ENCODE measurements around the gene MPDZ. TPM values are rescaled to one million over a fixed set of nuclear protein-coding genes. Genes with fewer than 3 reads are reported as not detected.

Gene MPDZ
- total and polyA plus RNA-seq, 2 of the 13 experiments (the other 11 are each of a cell fraction or from before 2014, with no cell fraction given) = 12.4 to 14.7 TPM

GRCh38 chr9:13278368-13279246 lies 885 bp downstream of the MPDZ start (continued):
- TF ChIP-seq, protein P1, sequence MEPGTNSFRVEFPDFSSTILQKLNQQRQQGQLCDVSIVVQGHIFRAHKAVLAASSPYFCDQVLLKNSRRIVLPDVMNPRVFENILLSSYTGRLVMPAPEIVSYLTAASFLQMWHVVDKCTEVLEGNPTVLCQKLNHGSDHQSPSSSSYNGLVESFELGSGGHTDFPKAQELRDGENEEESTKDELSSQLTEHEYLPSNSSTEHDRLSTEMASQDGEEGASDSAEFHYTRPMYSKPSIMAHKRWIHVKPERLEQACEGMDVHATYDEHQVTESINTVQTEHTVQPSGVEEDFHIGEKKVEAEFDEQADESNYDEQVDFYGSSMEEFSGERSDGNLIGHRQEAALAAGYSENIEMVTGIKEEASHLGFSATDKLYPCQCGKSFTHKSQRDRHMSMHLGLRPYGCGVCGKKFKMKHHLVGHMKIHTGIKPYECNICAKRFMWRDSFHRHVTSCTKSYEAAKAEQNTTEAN (CRISPR knock-in tag; conservative IDR thresholded peaks at IDR 0.05) = no peak
- TF ChIP-seq MAZ (IDR thresholded peaks at IDR 0.05; ENCODE audit: borderline replicate concordance, low read depth, low read length) (no peak), MAZ (CRISPR knock-in tag; IDR thresholded peaks at IDR 0.05; ENCODE audit: low read depth) (no peak), ZSCAN21 (CRISPR knock-in tag; IDR thresholded peaks at IDR 0.05; ENCODE audit: borderline replicate concordance) (no peak), FOXC1 (CRISPR knock-in tag; IDR thresholded peaks at IDR 0.05; ENCODE audit: borderline replicate concordance) (no peak), BHLHE40 (IDR thresholded peaks at IDR 0.05; ENCODE audit: low read length) (no peak), MYC (CRISPR knock-in tag; IDR thresholded peaks at IDR 0.05; ENCODE audit: borderline replicate concordance) (peak; percentile 44; the same call in 1 of the 2 replicates), SRSF1 (optimal IDR thresholded peaks at IDR 0.05; ENCODE audit: low read depth, low read length) (no peak), YEATS4 (CRISPR knock-in tag; IDR thresholded peaks at IDR 0.05; ENCODE audit: borderline replicate concordance) (peak; percentile 47; the same call in 1 of the 2 replicates), ZNF782 (CRISPR knock-in tag; IDR thresholded peaks at IDR 0.05; ENCODE audit: borderline replicate concordance) (0 out of 2 replicates have a peak, but pooled peaks have one; percentile 43)
- TF ChIP-seq, protein P2, sequence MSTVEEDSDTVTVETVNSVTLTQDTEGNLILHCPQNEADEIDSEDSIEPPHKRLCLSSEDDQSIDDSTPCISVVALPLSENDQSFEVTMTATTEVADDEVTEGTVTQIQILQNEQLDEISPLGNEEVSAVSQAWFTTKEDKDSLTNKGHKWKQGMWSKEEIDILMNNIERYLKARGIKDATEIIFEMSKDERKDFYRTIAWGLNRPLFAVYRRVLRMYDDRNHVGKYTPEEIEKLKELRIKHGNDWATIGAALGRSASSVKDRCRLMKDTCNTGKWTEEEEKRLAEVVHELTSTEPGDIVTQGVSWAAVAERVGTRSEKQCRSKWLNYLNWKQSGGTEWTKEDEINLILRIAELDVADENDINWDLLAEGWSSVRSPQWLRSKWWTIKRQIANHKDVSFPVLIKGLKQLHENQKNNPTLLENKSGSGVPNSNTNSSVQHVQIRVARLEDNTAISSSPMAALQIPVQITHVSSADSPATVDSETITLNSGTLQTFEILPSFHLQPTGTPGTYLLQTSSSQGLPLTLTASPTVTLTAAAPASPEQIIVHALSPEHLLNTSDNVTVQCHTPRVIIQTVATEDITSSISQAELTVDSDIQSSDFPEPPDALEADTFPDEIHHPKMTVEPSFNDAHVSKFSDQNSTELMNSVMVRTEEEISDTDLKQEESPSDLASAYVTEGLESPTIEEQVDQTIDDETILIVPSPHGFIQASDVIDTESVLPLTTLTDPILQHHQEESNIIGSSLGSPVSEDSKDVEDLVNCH (CRISPR knock-in tag; IDR thresholded peaks at IDR 0.05) = no peak
- TF ChIP-seq, protein P3, sequence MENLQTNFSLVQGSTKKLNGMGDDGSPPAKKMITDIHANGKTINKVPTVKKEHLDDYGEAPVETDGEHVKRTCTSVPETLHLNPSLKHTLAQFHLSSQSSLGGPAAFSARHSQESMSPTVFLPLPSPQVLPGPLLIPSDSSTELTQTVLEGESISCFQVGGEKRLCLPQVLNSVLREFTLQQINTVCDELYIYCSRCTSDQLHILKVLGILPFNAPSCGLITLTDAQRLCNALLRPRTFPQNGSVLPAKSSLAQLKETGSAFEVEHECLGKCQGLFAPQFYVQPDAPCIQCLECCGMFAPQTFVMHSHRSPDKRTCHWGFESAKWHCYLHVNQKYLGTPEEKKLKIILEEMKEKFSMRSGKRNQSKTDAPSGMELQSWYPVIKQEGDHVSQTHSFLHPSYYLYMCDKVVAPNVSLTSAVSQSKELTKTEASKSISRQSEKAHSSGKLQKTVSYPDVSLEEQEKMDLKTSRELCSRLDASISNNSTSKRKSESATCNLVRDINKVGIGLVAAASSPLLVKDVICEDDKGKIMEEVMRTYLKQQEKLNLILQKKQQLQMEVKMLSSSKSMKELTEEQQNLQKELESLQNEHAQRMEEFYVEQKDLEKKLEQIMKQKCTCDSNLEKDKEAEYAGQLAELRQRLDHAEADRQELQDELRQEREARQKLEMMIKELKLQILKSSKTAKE (CRISPR knock-in tag; IDR thresholded peaks at IDR 0.05; ENCODE audit: borderline replicate concordance) = no peak
- TF ChIP-seq, protein P4, sequence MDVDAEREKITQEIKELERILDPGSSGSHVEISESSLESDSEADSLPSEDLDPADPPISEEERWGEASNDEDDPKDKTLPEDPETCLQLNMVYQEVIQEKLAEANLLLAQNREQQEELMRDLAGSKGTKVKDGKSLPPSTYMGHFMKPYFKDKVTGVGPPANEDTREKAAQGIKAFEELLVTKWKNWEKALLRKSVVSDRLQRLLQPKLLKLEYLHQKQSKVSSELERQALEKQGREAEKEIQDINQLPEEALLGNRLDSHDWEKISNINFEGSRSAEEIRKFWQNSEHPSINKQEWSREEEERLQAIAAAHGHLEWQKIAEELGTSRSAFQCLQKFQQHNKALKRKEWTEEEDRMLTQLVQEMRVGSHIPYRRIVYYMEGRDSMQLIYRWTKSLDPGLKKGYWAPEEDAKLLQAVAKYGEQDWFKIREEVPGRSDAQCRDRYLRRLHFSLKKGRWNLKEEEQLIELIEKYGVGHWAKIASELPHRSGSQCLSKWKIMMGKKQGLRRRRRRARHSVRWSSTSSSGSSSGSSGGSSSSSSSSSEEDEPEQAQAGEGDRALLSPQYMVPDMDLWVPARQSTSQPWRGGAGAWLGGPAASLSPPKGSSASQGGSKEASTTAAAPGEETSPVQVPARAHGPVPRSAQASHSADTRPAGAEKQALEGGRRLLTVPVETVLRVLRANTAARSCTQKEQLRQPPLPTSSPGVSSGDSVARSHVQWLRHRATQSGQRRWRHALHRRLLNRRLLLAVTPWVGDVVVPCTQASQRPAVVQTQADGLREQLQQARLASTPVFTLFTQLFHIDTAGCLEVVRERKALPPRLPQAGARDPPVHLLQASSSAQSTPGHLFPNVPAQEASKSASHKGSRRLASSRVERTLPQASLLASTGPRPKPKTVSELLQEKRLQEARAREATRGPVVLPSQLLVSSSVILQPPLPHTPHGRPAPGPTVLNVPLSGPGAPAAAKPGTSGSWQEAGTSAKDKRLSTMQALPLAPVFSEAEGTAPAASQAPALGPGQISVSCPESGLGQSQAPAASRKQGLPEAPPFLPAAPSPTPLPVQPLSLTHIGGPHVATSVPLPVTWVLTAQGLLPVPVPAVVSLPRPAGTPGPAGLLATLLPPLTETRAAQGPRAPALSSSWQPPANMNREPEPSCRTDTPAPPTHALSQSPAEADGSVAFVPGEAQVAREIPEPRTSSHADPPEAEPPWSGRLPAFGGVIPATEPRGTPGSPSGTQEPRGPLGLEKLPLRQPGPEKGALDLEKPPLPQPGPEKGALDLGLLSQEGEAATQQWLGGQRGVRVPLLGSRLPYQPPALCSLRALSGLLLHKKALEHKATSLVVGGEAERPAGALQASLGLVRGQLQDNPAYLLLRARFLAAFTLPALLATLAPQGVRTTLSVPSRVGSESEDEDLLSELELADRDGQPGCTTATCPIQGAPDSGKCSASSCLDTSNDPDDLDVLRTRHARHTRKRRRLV (CRISPR knock-in tag; IDR thresholded peaks at IDR 0.05) = no peak
- TF ChIP-seq, protein P5, sequence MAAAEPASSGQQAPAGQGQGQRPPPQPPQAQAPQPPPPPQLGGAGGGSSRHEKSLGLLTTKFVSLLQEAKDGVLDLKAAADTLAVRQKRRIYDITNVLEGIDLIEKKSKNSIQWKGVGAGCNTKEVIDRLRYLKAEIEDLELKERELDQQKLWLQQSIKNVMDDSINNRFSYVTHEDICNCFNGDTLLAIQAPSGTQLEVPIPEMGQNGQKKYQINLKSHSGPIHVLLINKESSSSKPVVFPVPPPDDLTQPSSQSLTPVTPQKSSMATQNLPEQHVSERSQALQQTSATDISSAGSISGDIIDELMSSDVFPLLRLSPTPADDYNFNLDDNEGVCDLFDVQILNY (CRISPR knock-in tag; conservative IDR thresholded peaks at IDR 0.05) = no peak; the same call in 1 of the 2 replicates
